SK-N-SH treated with all-trans-retinoic acid at 6 μM for 48 hours (cell line): ENCODE data around the gene CRYBA4.
A peak's percentile ranks its signal among the peaks of the same experiment; 100 is the strongest.

Experiments
- ATAC-seq: fragments of 200-7000 bp; cut with Tn5 transposase; 3 replicates; pipeline ENCODE4 v1.9.1; 2020; ENCODE audit warnings: mild to moderate bottlenecking, moderate library complexity
- ARNTL ChIP-seq: fragments of 450-650 bp; formaldehyde crosslinking; IDR thresholded peaks from 2 replicates; pipeline ENCODE4 v1.5.0; 2020; ENCODE audit warnings: low read depth, mild to moderate bottlenecking, moderate library complexity, borderline replicate concordance
- BACH2 ChIP-seq: fragments of 250-450 bp; sonication (Bioruptor Pico); IDR thresholded peaks from 2 replicates; pipeline ENCODE4 v1.9.0; 2021; ENCODE audit warnings: mild to moderate bottlenecking, borderline replicate concordance
- CSDC2 ChIP-seq: fragments of 250-450 bp; sonication (Bioruptor Pico); IDR thresholded peaks from 2 replicates; pipeline ENCODE4 v1.5.0; 2020; ENCODE audit warnings: mild to moderate bottlenecking, moderate library complexity
- ESRRG ChIP-seq: fragments of 250-450 bp; sonication (Bioruptor Pico); IDR thresholded peaks from 2 replicates; pipeline ENCODE4 v1.6.1; 2021; ENCODE audit warnings: mild to moderate bottlenecking
- GLIS3 ChIP-seq: fragments of 250-450 bp; sonication (Bioruptor Pico); IDR thresholded peaks from 2 replicates; pipeline ENCODE4 v1.5.0; 2020; ENCODE audit warnings: mild to moderate bottlenecking, moderate library complexity
- ISL1 ChIP-seq: fragments of 250-450 bp; sonication (Bioruptor Pico); IDR thresholded peaks from 2 replicates; pipeline ENCODE4 v2.1.2; 2022; ENCODE audit warnings: mild to moderate bottlenecking, moderate library complexity
- OSR1 ChIP-seq: fragments of 250-450 bp; sonication (Bioruptor Pico); IDR thresholded peaks from 2 replicates; pipeline ENCODE4 v1.8.0; 2022; ENCODE audit warnings: moderate library complexity, mild to moderate bottlenecking, inconsistent platforms
- PPARA ChIP-seq: fragments of 250-450 bp; sonication (Bioruptor Pico); IDR thresholded peaks from 2 replicates; pipeline ENCODE4 v1.5.0; 2020; ENCODE audit warnings: mild to moderate bottlenecking, borderline replicate concordance
- RARB ChIP-seq: fragments of 250-450 bp; sonication (Bioruptor Pico); IDR thresholded peaks from 2 replicates; pipeline ENCODE4 v1.8.0; 2021; ENCODE audit warnings: mild to moderate bottlenecking, moderate library complexity
- SNAI2 ChIP-seq: fragments of 250-450 bp; sonication (Bioruptor Pico); IDR thresholded peaks from 2 replicates; pipeline ENCODE4 v1.5.0; 2020; ENCODE audit warnings: mild to moderate bottlenecking, moderate library complexity
- TCF4 ChIP-seq: fragments of 250-450 bp; sonication (Bioruptor Pico); IDR thresholded peaks from 2 replicates; pipeline ENCODE4 v1.8.0; 2021; ENCODE audit warnings: mild to moderate bottlenecking, moderate library complexity, borderline replicate concordance
- TOX ChIP-seq: fragments of 250-450 bp; sonication (Bioruptor Pico); IDR thresholded peaks from 2 replicates; pipeline ENCODE4 v1.8.0; 2021; ENCODE audit warnings: mild to moderate bottlenecking, moderate library complexity, borderline replicate concordance
- ZC3H10 ChIP-seq: fragments of 250-450 bp; sonication (Bioruptor Pico); IDR thresholded peaks from 2 replicates; pipeline ENCODE4 v1.5.1; 2021; ENCODE audit warnings: mild to moderate bottlenecking, moderate library complexity
- ZNF565 ChIP-seq: fragments of 450-650 bp; formaldehyde crosslinking; conservative IDR thresholded peaks from 2 replicates; pipeline ENCODE4 v1.5.0; 2020; ENCODE audit warnings: low read depth, mild to moderate bottlenecking, moderate library complexity
- ZNF70 ChIP-seq: fragments of 450-650 bp; formaldehyde crosslinking; IDR thresholded peaks from 2 replicates; pipeline ENCODE4 v1.5.0; 2020; ENCODE audit warnings: mild to moderate bottlenecking, moderate library complexity
- ZNF8 ChIP-seq: fragments of 450-650 bp; formaldehyde crosslinking; IDR thresholded peaks from 2 replicates; pipeline ENCODE4 v1.5.0; 2020; ENCODE audit warnings: mild to moderate bottlenecking, moderate library complexity
- TF ChIP-seq, protein P1 (sequence below): fragments of 250-450 bp; sonication (Bioruptor Pico); IDR thresholded peaks from 2 replicates; pipeline ENCODE4 v1.5.0; 2020; ENCODE audit warnings: mild to moderate bottlenecking, moderate library complexity
- TF ChIP-seq, protein P2 (sequence below): fragments of 250-450 bp; sonication (Bioruptor Pico); IDR thresholded peaks from 2 replicates; pipeline ENCODE4 v1.8.0; 2020; ENCODE audit warnings: mild to moderate bottlenecking, moderate library complexity, borderline replicate concordance
- TF ChIP-seq, protein P3 (sequence below): fragments of 250-450 bp; sonication (Bioruptor Pico); IDR thresholded peaks from 2 replicates; pipeline ENCODE4 v1.5.1; 2021; ENCODE audit warnings: mild to moderate bottlenecking, moderate library complexity
- TF ChIP-seq, protein P4 (sequence below): fragments of 250-450 bp; sonication (Bioruptor Pico); IDR thresholded peaks from 2 replicates; pipeline ENCODE4 v1.8.0; 2021; ENCODE audit warnings: low read depth, mild to moderate bottlenecking, moderate library complexity, borderline replicate concordance
- TF ChIP-seq, protein P5 (sequence below): fragments of 250-450 bp; sonication (Bioruptor Pico); IDR thresholded peaks from 2 replicates; pipeline ENCODE4 v1.5.1; 2020; ENCODE audit warnings: low read depth, mild to moderate bottlenecking, moderate library complexity

The CRYBA4 gene

DNA sequence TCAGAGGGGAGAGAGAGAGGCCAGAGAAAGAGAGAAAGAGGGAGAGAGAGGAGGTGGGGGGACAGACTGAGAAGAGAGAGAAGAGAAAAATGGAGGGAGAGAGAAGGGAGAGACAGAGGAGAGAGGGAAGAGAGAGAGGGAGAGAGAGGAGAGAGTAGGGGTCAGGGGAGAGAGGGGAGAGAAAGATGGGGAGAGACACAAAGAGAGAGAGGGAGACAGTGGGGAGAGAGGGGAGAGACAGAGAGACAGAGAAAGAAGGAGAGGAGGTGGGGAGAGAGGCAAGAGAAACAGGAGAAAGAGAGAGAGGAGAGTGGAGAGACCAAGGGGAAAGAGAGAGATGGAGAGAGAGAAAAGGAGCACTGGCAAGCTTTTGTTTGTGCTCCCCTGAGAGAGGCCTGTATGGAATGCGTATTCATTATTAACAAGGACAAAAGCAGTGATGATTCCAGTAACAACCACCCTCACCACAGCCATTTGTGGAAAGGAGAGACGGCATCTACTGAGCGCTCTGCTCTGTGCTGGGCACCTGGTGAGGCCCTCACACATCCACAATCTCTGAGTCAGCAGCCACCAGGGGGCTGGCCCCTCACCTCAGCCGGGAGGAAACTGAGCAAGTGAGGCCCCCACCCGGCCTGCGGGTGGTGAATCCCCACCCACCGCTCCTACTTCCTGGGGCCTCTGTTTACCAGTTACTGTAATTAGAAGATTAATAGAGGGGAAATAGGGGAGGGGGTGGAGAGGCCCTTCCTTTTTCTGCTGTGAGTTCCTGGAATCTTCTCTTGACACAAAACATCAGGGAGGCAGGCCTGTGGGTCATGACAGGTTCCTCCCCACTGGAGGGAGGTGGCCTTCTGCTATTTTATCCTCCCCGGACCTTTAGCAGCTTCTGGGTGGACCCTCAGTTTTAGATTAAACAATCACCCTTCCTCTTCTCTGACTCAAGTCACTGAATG is 21.0 kb downstream of the CRYBA4 start:
- TF ChIP-seq OSR1 (CRISPR knock-in tag) (no peak), BACH2 (CRISPR knock-in tag) (no peak), SNAI2 (CRISPR knock-in tag) (no peak), CSDC2 (no peak), ISL1 (CRISPR knock-in tag) (no peak), PPARA (no peak), ZNF8 (CRISPR knock-in tag) (no peak), ZNF565 (no peak), GLIS3 (no peak), RARB (no peak), ESRRG (no peak), TCF4 (CRISPR knock-in tag) (no peak), ZC3H10 (CRISPR knock-in tag) (no peak), ZNF70 (CRISPR knock-in tag) (no peak), TOX (no peak)
- TF ChIP-seq, protein P1, sequence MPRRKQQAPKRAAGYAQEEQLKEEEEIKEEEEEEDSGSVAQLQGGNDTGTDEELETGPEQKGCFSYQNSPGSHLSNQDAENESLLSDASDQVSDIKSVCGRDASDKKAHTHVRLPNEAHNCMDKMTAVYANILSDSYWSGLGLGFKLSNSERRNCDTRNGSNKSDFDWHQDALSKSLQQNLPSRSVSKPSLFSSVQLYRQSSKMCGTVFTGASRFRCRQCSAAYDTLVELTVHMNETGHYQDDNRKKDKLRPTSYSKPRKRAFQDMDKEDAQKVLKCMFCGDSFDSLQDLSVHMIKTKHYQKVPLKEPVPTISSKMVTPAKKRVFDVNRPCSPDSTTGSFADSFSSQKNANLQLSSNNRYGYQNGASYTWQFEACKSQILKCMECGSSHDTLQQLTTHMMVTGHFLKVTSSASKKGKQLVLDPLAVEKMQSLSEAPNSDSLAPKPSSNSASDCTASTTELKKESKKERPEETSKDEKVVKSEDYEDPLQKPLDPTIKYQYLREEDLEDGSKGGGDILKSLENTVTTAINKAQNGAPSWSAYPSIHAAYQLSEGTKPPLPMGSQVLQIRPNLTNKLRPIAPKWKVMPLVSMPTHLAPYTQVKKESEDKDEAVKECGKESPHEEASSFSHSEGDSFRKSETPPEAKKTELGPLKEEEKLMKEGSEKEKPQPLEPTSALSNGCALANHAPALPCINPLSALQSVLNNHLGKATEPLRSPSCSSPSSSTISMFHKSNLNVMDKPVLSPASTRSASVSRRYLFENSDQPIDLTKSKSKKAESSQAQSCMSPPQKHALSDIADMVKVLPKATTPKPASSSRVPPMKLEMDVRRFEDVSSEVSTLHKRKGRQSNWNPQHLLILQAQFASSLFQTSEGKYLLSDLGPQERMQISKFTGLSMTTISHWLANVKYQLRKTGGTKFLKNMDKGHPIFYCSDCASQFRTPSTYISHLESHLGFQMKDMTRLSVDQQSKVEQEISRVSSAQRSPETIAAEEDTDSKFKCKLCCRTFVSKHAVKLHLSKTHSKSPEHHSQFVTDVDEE, result no peak
- TF ChIP-seq, protein P2, sequence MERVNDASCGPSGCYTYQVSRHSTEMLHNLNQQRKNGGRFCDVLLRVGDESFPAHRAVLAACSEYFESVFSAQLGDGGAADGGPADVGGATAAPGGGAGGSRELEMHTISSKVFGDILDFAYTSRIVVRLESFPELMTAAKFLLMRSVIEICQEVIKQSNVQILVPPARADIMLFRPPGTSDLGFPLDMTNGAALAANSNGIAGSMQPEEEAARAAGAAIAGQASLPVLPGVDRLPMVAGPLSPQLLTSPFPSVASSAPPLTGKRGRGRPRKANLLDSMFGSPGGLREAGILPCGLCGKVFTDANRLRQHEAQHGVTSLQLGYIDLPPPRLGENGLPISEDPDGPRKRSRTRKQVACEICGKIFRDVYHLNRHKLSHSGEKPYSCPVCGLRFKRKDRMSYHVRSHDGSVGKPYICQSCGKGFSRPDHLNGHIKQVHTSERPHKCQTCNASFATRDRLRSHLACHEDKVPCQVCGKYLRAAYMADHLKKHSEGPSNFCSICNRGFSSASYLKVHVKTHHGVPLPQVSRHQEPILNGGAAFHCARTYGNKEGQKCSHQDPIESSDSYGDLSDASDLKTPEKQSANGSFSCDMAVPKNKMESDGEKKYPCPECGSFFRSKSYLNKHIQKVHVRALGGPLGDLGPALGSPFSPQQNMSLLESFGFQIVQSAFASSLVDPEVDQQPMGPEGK (CRISPR knock-in tag), result no peak
- TF ChIP-seq, protein P3, sequence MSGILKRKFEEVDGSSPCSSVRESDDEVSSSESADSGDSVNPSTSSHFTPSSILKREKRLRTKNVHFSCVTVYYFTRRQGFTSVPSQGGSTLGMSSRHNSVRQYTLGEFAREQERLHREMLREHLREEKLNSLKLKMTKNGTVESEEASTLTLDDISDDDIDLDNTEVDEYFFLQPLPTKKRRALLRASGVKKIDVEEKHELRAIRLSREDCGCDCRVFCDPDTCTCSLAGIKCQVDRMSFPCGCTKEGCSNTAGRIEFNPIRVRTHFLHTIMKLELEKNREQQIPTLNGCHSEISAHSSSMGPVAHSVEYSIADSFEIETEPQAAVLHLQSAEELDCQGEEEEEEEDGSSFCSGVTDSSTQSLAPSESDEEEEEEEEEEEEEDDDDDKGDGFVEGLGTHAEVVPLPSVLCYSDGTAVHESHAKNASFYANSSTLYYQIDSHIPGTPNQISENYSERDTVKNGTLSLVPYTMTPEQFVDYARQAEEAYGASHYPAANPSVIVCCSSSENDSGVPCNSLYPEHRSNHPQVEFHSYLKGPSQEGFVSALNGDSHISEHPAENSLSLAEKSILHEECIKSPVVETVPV (CRISPR knock-in tag), result no peak
- ATAC-seq, result no peak

DNA sequence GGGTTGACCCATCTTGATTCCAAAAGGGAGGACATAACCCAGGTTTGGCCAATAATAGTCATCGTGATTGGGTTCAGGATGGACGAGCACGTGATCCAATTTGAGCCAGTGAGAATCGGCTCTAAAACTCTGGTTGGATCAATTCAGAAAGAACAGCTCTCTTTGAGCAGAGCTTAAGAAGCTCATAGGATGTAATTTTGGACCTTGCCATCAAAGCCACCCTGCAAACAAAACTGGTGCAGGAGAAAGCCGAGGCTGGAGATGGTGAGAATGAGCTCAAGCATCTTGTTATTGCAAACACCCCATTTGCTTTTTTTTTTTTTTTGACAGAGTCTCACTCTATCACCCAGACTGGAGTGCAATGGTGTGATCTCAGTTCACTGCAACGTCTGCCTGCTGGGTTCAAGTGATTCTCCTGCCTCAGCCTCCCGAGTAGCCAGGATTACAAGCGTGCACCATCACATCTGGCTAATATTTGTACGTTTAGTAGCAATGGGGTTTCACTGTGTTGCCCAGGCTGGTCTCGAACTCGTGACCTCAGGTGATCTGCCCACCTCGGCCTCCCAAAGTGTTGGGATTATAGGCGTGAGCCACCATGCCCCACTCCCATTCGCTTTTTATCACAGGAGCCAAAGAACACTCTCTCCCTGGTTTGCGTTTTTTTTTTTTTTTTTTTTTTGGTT is 21.8 kb downstream of the CRYBA4 start:
- ATAC-seq, result no peak
- TF ChIP-seq, protein P1, result no peak
- TF ChIP-seq BACH2 (CRISPR knock-in tag) (no peak), ISL1 (CRISPR knock-in tag) (no peak), GLIS3 (no peak), TOX (no peak), RARB (no peak)
- TF ChIP-seq, all 23 proteins: peak for 0

DNA sequence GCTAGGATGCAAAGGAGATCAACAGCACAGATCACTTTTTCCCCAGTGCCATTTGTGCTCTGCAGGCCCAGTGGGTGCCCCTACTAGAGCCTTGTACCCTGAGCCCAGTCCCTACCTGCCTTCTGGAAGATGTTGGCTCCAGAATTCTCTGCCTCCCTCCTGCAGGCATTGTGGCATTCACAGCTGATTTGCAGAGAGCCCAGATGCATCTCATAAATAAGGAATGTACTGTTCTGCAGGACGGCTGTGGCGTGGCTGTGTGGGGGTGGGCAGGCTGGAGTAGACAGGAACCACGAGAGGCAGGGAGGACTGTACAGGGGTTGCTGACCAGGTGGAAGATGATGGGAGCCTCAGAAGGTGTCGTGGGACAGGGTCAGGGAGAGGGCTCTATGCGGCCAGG is 24.4 kb downstream of the CRYBA4 start:
- ATAC-seq, result peak; percentile 66
- TF ChIP-seq, protein P3 (CRISPR knock-in tag), result no peak
- TF ChIP-seq, protein P4, sequence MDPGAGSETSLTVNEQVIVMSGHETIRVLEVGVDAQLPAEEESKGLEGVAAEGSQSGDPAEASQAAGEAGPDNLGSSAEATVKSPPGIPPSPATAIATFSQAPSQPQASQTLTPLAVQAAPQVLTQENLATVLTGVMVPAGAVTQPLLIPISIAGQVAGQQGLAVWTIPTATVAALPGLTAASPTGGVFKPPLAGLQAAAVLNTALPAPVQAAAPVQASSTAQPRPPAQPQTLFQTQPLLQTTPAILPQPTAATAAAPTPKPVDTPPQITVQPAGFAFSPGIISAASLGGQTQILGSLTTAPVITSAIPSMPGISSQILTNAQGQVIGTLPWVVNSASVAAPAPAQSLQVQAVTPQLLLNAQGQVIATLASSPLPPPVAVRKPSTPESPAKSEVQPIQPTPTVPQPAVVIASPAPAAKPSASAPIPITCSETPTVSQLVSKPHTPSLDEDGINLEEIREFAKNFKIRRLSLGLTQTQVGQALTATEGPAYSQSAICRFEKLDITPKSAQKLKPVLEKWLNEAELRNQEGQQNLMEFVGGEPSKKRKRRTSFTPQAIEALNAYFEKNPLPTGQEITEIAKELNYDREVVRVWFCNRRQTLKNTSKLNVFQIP (CRISPR knock-in tag), result no peak
- TF ChIP-seq ESRRG (no peak), OSR1 (CRISPR knock-in tag) (no peak), GLIS3 (no peak), ZNF8 (CRISPR knock-in tag) (no peak), ZNF565 (no peak), RARB (no peak), ARNTL (no peak), SNAI2 (CRISPR knock-in tag) (no peak), ISL1 (CRISPR knock-in tag) (no peak), ZNF70 (CRISPR knock-in tag) (no peak)
- TF ChIP-seq, protein P5, sequence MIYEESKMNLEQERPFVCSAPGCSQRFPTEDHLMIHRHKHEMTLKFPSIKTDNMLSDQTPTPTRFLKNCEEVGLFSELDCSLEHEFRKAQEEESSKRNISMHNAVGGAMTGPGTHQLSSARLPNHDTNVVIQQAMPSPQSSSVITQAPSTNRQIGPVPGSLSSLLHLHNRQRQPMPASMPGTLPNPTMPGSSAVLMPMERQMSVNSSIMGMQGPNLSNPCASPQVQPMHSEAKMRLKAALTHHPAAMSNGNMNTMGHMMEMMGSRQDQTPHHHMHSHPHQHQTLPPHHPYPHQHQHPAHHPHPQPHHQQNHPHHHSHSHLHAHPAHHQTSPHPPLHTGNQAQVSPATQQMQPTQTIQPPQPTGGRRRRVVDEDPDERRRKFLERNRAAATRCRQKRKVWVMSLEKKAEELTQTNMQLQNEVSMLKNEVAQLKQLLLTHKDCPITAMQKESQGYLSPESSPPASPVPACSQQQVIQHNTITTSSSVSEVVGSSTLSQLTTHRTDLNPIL (CRISPR knock-in tag), result no peak
